Measurements from ENCODE around the gene AKAP13. TPM values are rescaled to one million over a fixed set of nuclear protein-coding genes. Genes with fewer than 3 reads are reported as not detected.

The AKAP13 gene
- polyA plus RNA-seq, 2 of the 4 experiments (the other 2 are of a cell fraction): 20.4 to 28.8 TPM

DNA sequence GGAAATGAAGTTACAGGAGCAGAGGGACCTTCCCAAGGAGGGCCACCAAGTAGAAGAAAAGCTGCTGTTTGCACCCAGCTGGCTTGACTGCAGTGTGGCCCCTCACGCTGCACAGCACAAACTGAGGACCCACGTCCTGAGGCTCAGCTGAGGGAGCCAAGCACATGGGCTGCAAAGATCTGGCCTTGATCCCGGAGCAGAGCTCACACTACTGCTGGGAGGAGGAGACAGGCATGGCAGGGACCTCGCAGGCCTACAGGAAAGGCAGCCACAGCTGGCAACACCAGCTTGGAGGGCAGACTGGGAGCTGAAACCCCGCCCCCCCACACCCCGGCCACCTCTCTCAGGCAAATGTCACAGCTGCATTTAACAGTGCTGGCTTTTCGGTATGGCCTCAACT lies 374.6 kb downstream of the AKAP13 start:
- ATAC-seq (no peak), FAIRE-seq (no peak), DNase-seq (ENCODE audit: low read depth in 1 of 2, low spot score in 1 of 2) (no peak)
- 73% methylated on average over 6 of the region's 7 CpGs for WGBS (ENCODE audit: missing lambda C conversion rate)
- CTCF ChIA-PET: interaction anchor here (1.0 to 2.3 kb wide), 4 partner anchors 10 to 85 kb away, joined by 3 to 7 read pairs (median 3); no protein-coding TSS in a partner anchor
- H3K4me3 ChIP-seq: no peak overlapping the region
- no peak overlapping the region for H3K27ac ChIP-seq
- H3K9me3 ChIP-seq: no peaks in the 10 kb centered on the region
- H3K4me1 ChIP-seq: no peaks in the 10 kb centered on the region
- no peak overlapping the region for H3K4me2 ChIP-seq
- POLR2A ChIA-PET: no interaction called here
- no peak for TF ChIP-seq KDM5A (IDR thresholded peaks at IDR 0.05)
- TF ChIP-seq NPAS2 (CRISPR knock-in tag; IDR thresholded peaks at IDR 0.05; ENCODE audit: borderline replicate concordance): no peak

DNA sequence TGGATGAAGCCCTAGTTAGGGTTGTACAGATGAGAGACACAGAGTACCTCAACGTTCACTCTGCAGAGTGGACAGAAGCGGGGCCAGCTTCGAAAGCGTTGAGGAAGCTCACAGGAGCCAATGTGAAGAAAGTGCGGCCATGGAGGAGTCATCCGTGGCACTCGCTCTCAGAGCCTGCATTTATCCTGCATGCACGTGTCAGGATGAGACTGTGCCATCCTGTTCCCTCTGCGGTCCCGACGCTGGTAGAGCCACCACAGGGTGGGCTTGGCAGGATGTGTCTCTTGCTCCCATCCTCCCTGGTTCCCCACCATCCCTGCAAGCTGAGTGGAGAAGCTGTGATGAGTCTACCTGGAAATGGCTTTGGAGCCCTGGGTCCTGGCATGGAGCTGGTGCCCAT lies 375.1 kb downstream of the AKAP13 start:
- no peak overlapping the region for H3K4me3 ChIP-seq
- H3K4me1 ChIP-seq: no peaks in the 10 kb centered on the region
- POLR2A ChIA-PET: interaction anchor here (0.9 kb wide), 1 partner anchor 40 kb away, joined by 6 read pairs; no protein-coding TSS in a partner anchor
- CTCF ChIA-PET: interaction anchor here (1.0 to 2.3 kb wide), 4 partner anchors 10 to 85 kb away, joined by 3 to 7 read pairs (median 3); no protein-coding TSS in a partner anchor
- 92% methylated on average over 11 of the region's 11 CpGs for WGBS (ENCODE audit: missing lambda C conversion rate)
- no peaks in the 10 kb centered on the region for H3K9me3 ChIP-seq
- no peak overlapping the region for H3K4me2 ChIP-seq
- TF ChIP-seq ZFP36 (IDR thresholded peaks at IDR 0.05; ENCODE audit: borderline replicate concordance, partially characterized antibody) (no peak), ZC3H11A (IDR thresholded peaks at IDR 0.05) (no peak), HEYL (CRISPR knock-in tag; IDR thresholded peaks at IDR 0.05) (no peak), POLR2A (IDR thresholded peaks at IDR 0.05; ENCODE audit: low read length) (no peak), MAFK (IDR thresholded peaks at IDR 0.05; ENCODE audit: partially characterized antibody) (no peak), RNF2 (IDR thresholded peaks at IDR 0.05; ENCODE audit: borderline replicate concordance, low read depth) (no peak), HDAC2 (IDR thresholded peaks at IDR 0.05) (no peak), RARB (CRISPR knock-in tag; IDR thresholded peaks at IDR 0.05) (no peak), FOXS1 (CRISPR knock-in tag; IDR thresholded peaks at IDR 0.05) (no peak), ZNF302 (CRISPR knock-in tag; IDR thresholded peaks at IDR 0.05) (no peak), EHF (CRISPR knock-in tag; IDR thresholded peaks at IDR 0.05) (no peak), POLR2AphosphoS2 (conservative IDR thresholded peaks at IDR 0.05; ENCODE audit: low read length) (no peak), TFCP2L1 (CRISPR knock-in tag; IDR thresholded peaks at IDR 0.05) (no peak), SREBF2 (IDR thresholded peaks at IDR 0.05) (no peak), CHD2 (IDR thresholded peaks at IDR 0.05; ENCODE audit: low read length, partially characterized antibody) (no peak)
- TF ChIP-seq, protein P1, sequence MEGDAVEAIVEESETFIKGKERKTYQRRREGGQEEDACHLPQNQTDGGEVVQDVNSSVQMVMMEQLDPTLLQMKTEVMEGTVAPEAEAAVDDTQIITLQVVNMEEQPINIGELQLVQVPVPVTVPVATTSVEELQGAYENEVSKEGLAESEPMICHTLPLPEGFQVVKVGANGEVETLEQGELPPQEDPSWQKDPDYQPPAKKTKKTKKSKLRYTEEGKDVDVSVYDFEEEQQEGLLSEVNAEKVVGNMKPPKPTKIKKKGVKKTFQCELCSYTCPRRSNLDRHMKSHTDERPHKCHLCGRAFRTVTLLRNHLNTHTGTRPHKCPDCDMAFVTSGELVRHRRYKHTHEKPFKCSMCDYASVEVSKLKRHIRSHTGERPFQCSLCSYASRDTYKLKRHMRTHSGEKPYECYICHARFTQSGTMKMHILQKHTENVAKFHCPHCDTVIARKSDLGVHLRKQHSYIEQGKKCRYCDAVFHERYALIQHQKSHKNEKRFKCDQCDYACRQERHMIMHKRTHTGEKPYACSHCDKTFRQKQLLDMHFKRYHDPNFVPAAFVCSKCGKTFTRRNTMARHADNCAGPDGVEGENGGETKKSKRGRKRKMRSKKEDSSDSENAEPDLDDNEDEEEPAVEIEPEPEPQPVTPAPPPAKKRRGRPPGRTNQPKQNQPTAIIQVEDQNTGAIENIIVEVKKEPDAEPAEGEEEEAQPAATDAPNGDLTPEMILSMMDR (IDR thresholded peaks at IDR 0.05): no peak
- TF ChIP-seq, protein P2, sequence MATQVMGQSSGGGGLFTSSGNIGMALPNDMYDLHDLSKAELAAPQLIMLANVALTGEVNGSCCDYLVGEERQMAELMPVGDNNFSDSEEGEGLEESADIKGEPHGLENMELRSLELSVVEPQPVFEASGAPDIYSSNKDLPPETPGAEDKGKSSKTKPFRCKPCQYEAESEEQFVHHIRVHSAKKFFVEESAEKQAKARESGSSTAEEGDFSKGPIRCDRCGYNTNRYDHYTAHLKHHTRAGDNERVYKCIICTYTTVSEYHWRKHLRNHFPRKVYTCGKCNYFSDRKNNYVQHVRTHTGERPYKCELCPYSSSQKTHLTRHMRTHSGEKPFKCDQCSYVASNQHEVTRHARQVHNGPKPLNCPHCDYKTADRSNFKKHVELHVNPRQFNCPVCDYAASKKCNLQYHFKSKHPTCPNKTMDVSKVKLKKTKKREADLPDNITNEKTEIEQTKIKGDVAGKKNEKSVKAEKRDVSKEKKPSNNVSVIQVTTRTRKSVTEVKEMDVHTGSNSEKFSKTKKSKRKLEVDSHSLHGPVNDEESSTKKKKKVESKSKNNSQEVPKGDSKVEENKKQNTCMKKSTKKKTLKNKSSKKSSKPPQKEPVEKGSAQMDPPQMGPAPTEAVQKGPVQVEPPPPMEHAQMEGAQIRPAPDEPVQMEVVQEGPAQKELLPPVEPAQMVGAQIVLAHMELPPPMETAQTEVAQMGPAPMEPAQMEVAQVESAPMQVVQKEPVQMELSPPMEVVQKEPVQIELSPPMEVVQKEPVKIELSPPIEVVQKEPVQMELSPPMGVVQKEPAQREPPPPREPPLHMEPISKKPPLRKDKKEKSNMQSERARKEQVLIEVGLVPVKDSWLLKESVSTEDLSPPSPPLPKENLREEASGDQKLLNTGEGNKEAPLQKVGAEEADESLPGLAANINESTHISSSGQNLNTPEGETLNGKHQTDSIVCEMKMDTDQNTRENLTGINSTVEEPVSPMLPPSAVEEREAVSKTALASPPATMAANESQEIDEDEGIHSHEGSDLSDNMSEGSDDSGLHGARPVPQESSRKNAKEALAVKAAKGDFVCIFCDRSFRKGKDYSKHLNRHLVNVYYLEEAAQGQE (IDR thresholded peaks at IDR 0.05): no peak
- TF ChIP-seq, protein P3, sequence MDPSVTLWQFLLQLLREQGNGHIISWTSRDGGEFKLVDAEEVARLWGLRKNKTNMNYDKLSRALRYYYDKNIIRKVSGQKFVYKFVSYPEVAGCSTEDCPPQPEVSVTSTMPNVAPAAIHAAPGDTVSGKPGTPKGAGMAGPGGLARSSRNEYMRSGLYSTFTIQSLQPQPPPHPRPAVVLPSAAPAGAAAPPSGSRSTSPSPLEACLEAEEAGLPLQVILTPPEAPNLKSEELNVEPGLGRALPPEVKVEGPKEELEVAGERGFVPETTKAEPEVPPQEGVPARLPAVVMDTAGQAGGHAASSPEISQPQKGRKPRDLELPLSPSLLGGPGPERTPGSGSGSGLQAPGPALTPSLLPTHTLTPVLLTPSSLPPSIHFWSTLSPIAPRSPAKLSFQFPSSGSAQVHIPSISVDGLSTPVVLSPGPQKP (IDR thresholded peaks at IDR 0.05; ENCODE audit: low read depth, low read length): no peak
- no peak overlapping the region for H3K27ac ChIP-seq
- no peak for ATAC-seq
- FAIRE-seq: no peak
- DNase-seq (ENCODE audit: low read depth in 1 of 2, low spot score in 1 of 2): no peak
